Type B pancreatic cell (in vitro differentiated cells): ENCODE results near the gene LURAP1L. TPM values are rescaled to one million over a fixed set of nuclear protein-coding genes. Genes with fewer than 3 reads are reported as not detected.
A peak's percentile ranks its signal among the peaks of the same experiment; 100 is the strongest.
"Not testable (repeated sequence)": the region's sequence is repeated elsewhere in the genome, so short reads cannot be mapped to it uniquely, and the experiment has no call there.

Source experiments
- DNase-seq: peaks from one replicate; pipeline ENCODE4 v3.0.0; 2021; ENCODE audit warnings: mixed read lengths; ENCODE audit not compliant: unreplicated experiment; ENCODE audit errors: extremely low spot score
- H3K27ac Mint-ChIP-seq: 2 replicates; pipeline ENCODE4 v1.8.0; 2021; ENCODE audit warnings: mild to moderate bottlenecking, mixed read lengths
- H3K27me3 Mint-ChIP-seq: 2 replicates; pipeline ENCODE4 v1.8.0; 2021; ENCODE audit warnings: mixed read lengths
- H3K36me3 Mint-ChIP-seq: 2 replicates; pipeline ENCODE4 v1.8.0; 2021; ENCODE audit warnings: mixed read lengths
- H3K4me1 Mint-ChIP-seq: one replicate; pipeline ENCODE4 v1.8.0; 2021; ENCODE audit warnings: mixed read lengths; ENCODE audit not compliant: unreplicated experiment
- H3K4me3 Mint-ChIP-seq: 2 replicates; pipeline ENCODE4 v1.8.0; 2021; ENCODE audit warnings: mild to moderate bottlenecking, mixed read lengths
- H3K9me3 Mint-ChIP-seq: 2 replicates; pipeline ENCODE4 v1.8.0; 2021; ENCODE audit warnings: mixed read lengths
- CTCF ChIP-seq: fragments of 200-600 bp; sonication (generic); conservative IDR thresholded peaks from 2 replicates; pipeline ENCODE4 v1.5.0; 2021; ENCODE audit warnings: antibody characterized with exemption, mild to moderate bottlenecking
- total RNA-seq: library from RNA; stranded (reverse); gene quantifications from 2 replicates; pipeline ENCODE4 v1.2.1, GENCODE V29; 2021; ENCODE audit warnings: low replicate concordance

Gene LURAP1L
- total RNA-seq, 1 donor from 2014 or later = 8.7 TPM

- no peak overlapping the region for H3K27ac Mint-ChIP-seq
- TF ChIP-seq CTCF = no peak
- peaks cover 38% of the 10 kb centered on the region for H3K4me1 Mint-ChIP-seq
- no peaks in the 10 kb centered on the region for H3K36me3 Mint-ChIP-seq
- no peak for DNase-seq
- no peaks in the 10 kb centered on the region for H3K27me3 Mint-ChIP-seq
- H3K4me3 Mint-ChIP-seq = no peak overlapping the region
- no peaks in the 10 kb centered on the region for H3K9me3 Mint-ChIP-seq
These were observed 85.0 kb downstream of the LURAP1L start for GRCh38 chr9:12859704-12860251.

GRCh38 chr9:12860998-12861397 lies 86.2 kb downstream of the LURAP1L start:
- Mint-ChIP-seq H3K36me3 (no peaks in the 10 kb centered on the region), H3K9me3 (no peaks in the 10 kb centered on the region), H3K27me3 (no peaks in the 10 kb centered on the region), H3K4me1 (peaks cover 34% of the 10 kb centered on the region), H3K4me3 (no peak overlapping the region), H3K27ac (no peak overlapping the region)
- no peak for TF ChIP-seq CTCF
- DNase-seq = no peak

GRCh38 chr9:12862611-12863410 lies 88.0 kb downstream of the LURAP1L start:
- Mint-ChIP-seq H3K27ac (peak overlapping the region; percentile 43), H3K4me1 (peaks cover 23% of the 10 kb centered on the region), H3K4me3 (no peak overlapping the region), H3K27me3 (no peaks in the 10 kb centered on the region), H3K36me3 (no peaks in the 10 kb centered on the region), H3K9me3 (peaks cover 2% of the 10 kb centered on the region)
- DNase-seq = no peak
- no peak for TF ChIP-seq CTCF

GRCh38 chr9:12863618-12864017 lies 88.8 kb downstream of the LURAP1L start:
- no peak for TF ChIP-seq CTCF
- Mint-ChIP-seq H3K27me3 (no peaks in the 10 kb centered on the region), H3K27ac (no peak overlapping the region)

GRCh38 chr9:12865380-12865779 lies 90.6 kb downstream of the LURAP1L start:
- not testable (repeated sequence) for H3K36me3 Mint-ChIP-seq, H3K4me3 Mint-ChIP-seq, H3K27me3 Mint-ChIP-seq, H3K27ac Mint-ChIP-seq, DNase-seq
- peaks cover 18% of the 10 kb centered on the region for H3K4me1 Mint-ChIP-seq
- H3K9me3 Mint-ChIP-seq = peaks cover 16% of the 10 kb centered on the region

More at GRCh38 chr9:12863618-12864017, 88.8 kb downstream of the LURAP1L start:
- no peak for DNase-seq
- H3K36me3 Mint-ChIP-seq = no peaks in the 10 kb centered on the region
- no peak overlapping the region for H3K4me3 Mint-ChIP-seq
- peaks cover 10% of the 10 kb centered on the region for H3K9me3 Mint-ChIP-seq
- H3K4me1 Mint-ChIP-seq = peaks cover 23% of the 10 kb centered on the region

Other genes with a start within 250 kb of the LURAP1L start
- gene TYRP1, start 81.6 kb upstream of the LURAP1L start, total RNA-seq = 86.2 TPM in 1 of 2 replicates, not detected in the other